ENCODE results near the gene MTCL1. TPM values are rescaled to one million over a fixed set of nuclear protein-coding genes. Genes with fewer than 3 reads are reported as not detected.

The MTCL1 gene
- total and polyA plus RNA-seq, 2 donors (not counting 1 experiment from before 2014, with no cell fraction given): 35.0 to 56.0 TPM

DNA sequence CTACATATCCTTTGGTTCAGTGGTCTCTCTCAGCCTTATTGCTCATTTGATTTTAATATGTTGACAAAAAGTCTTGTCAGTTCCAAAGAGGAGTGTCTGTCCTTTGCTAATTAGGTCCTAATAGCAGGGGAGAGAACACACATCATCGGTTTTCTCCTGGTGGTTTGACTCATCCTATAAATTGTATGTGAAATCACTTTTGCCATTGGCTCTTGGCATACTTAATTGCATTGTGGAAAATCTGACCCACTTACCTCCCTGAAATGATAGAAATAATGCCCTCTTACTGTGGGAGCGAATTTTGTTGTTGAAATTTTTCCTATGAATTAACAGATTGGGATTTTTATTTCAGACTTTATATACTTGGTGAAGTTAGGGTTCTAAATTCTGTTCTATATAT lies 58.3 kb downstream of the MTCL1 start:
- Histone ChIP-seq H2AFZ (ENCODE audit: low read length) (no peak overlapping the region), H3K4me3 (replicated peaks in 1 of 4; ENCODE audit: control extremely low read depth in 1 of 4, insufficient read depth in 1 of 4, low read depth in 3 of 4, low read length in 4 of 4) (no peak overlapping the region), H3K27ac (ENCODE audit: insufficient read depth, low read length) (no peak overlapping the region), H3K79me2 (ENCODE audit: control insufficient read depth, insufficient read depth, low read length) (no peaks in the 10 kb centered on the region), H3K9me3 (ENCODE audit: control insufficient read depth, insufficient read depth, low read depth, low read length) (no peaks in the 10 kb centered on the region), H3K9ac (ENCODE audit: insufficient read depth, low read length) (no peak overlapping the region), H3K36me3 (ENCODE audit: control insufficient read depth, insufficient read depth, low read length) (peaks cover 7% of the 10 kb centered on the region), H3K4me2 (ENCODE audit: extremely low read depth, insufficient read depth, low read length) (no peak overlapping the region), H4K20me1 (ENCODE audit: control insufficient read depth, extremely low read depth, insufficient read depth, low read length) (no peaks in the 10 kb centered on the region), H3K4me1 (ENCODE audit: control insufficient read depth, extremely low read depth, insufficient read depth, low read length) (no peaks in the 10 kb centered on the region), H3K27me3 (ENCODE audit: control insufficient read depth, insufficient read depth, low read length) (no peaks in the 10 kb centered on the region)
- TF ChIP-seq, protein P1, sequence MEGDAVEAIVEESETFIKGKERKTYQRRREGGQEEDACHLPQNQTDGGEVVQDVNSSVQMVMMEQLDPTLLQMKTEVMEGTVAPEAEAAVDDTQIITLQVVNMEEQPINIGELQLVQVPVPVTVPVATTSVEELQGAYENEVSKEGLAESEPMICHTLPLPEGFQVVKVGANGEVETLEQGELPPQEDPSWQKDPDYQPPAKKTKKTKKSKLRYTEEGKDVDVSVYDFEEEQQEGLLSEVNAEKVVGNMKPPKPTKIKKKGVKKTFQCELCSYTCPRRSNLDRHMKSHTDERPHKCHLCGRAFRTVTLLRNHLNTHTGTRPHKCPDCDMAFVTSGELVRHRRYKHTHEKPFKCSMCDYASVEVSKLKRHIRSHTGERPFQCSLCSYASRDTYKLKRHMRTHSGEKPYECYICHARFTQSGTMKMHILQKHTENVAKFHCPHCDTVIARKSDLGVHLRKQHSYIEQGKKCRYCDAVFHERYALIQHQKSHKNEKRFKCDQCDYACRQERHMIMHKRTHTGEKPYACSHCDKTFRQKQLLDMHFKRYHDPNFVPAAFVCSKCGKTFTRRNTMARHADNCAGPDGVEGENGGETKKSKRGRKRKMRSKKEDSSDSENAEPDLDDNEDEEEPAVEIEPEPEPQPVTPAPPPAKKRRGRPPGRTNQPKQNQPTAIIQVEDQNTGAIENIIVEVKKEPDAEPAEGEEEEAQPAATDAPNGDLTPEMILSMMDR (conservative IDR thresholded peaks at IDR 0.05 in 1 of 2, IDR thresholded peaks at IDR 0.05 in 1 of 2; ENCODE audit: low read depth in 1 of 2, low read length in 2 of 2): no peak
- no peak for TF ChIP-seq EZH2 (IDR thresholded peaks at IDR 0.05; ENCODE audit: low read length, missing control alignments)
- DNase-seq (ENCODE audit: low read depth in 2 of 2): peak in 1 of 2 donors; percentile 29

DNA sequence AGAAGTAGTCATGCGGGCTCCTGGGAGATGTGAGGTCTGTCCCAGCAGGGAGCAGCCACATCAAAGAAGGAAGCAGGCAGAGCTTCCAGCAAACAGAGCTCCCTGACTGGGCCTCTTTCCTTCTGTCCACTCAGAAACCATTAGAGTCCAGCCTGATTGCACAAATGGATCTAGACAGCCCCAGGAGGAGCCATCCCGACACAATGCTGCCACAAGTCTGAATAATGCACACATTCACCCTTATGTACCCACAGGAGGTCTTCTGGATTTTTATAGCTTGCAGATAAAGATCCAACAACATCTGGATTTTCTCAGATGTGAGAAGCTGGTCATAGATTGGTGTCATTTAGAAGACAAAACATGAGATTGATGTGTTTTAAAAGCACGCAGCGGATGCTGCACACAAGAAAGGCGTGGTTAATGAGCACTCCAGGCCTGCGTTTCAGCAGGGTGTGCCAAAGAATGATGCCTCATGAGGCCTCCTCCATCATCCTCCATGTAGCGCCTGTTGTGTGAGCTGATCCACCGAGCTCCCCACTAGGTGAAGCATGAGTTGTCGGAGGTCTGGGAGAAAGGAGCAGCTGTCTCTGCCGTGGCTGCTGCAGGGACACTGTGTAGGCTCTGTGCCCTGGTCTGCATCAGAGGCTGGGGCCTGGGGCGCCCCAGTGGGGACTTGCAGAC lies 60.6 kb downstream of the MTCL1 start:
- H3K36me3 ChIP-seq (ENCODE audit: control insufficient read depth, insufficient read depth, low read length): peaks cover 7% of the 10 kb centered on the region
- peak in 1 of 2 donors; percentile 47 for DNase-seq (ENCODE audit: low read depth in 2 of 2)

DNA sequence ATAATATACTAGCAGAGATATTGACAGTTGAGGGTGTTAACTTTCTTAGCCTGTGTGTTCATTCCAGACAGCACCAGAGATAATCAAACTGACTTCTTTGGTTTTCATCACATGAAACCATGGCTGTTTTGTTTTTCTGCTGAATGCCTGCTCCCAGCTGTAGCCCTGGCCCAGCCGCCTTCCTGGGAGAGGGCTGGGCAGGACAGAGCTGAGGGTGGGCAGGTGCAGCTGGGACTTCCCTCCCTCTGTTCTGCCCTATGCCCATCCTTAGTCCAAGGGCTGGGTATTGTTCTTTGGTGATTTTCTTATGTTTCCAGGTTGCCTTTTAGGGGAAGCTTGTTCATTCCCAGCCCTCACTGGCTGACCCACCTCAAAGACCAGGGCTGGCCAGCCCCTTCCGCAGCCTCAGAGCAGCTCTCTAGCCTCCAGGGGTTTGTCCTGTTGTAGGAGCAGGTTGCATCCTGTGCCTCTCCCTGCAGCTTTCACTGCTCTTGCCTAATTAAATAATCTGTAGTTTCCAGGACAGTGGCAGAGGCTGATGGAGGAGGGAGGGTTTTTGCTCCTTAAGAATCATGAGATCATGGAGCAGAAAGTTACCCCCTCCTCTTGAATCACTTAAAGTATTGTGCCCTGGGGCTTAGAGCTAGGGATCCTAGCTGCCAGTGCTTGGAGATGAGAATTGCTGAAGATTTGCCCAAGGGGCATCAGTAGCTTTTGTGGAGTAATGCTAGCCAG lies 61.4 kb downstream of the MTCL1 start:
- no peak for DNase-seq (ENCODE audit: low read depth in 2 of 2)
- Histone ChIP-seq H3K27me3 (ENCODE audit: control insufficient read depth, insufficient read depth, low read length) (no peaks in the 10 kb centered on the region), H3K9ac (ENCODE audit: insufficient read depth, low read length) (no peak overlapping the region), H3K79me2 (ENCODE audit: control insufficient read depth, insufficient read depth, low read length) (no peaks in the 10 kb centered on the region), H4K20me1 (ENCODE audit: control insufficient read depth, extremely low read depth, insufficient read depth, low read length) (no peaks in the 10 kb centered on the region), H3K4me3 (replicated peaks in 1 of 4; ENCODE audit: control extremely low read depth in 1 of 4, insufficient read depth in 1 of 4, low read depth in 3 of 4, low read length in 4 of 4) (no peak overlapping the region), H3K4me1 (ENCODE audit: control insufficient read depth, extremely low read depth, insufficient read depth, low read length) (no peaks in the 10 kb centered on the region), H3K9me3 (ENCODE audit: control insufficient read depth, insufficient read depth, low read depth, low read length) (no peaks in the 10 kb centered on the region), H2AFZ (ENCODE audit: low read length) (no peak overlapping the region), H3K4me2 (ENCODE audit: extremely low read depth, insufficient read depth, low read length) (no peak overlapping the region), H3K27ac (ENCODE audit: insufficient read depth, low read length) (no peak overlapping the region), H3K36me3 (ENCODE audit: control insufficient read depth, insufficient read depth, low read length) (peaks cover 7% of the 10 kb centered on the region)
- TF ChIP-seq EZH2 (IDR thresholded peaks at IDR 0.05; ENCODE audit: low read length, missing control alignments): no peak
- TF ChIP-seq, protein P1 (conservative IDR thresholded peaks at IDR 0.05 in 1 of 2, IDR thresholded peaks at IDR 0.05 in 1 of 2; ENCODE audit: low read depth in 1 of 2, low read length in 2 of 2): no peak

More for the DNA sequence above, 60.6 kb downstream of the MTCL1 start:
- H3K9ac ChIP-seq (ENCODE audit: insufficient read depth, low read length): no peak overlapping the region
- H3K4me3 ChIP-seq (replicated peaks in 1 of 4; ENCODE audit: control extremely low read depth in 1 of 4, insufficient read depth in 1 of 4, low read depth in 3 of 4, low read length in 4 of 4): no peak overlapping the region
- no peaks in the 10 kb centered on the region for H4K20me1 ChIP-seq (ENCODE audit: control insufficient read depth, extremely low read depth, insufficient read depth, low read length)
- H3K4me1 ChIP-seq (ENCODE audit: control insufficient read depth, extremely low read depth, insufficient read depth, low read length): no peaks in the 10 kb centered on the region
- H2AFZ ChIP-seq (ENCODE audit: low read length): no peak overlapping the region
- no peaks in the 10 kb centered on the region for H3K79me2 ChIP-seq (ENCODE audit: control insufficient read depth, insufficient read depth, low read length)
- H3K27ac ChIP-seq (ENCODE audit: insufficient read depth, low read length): no peak overlapping the region
- H3K27me3 ChIP-seq (ENCODE audit: control insufficient read depth, insufficient read depth, low read length): no peaks in the 10 kb centered on the region
- no peak overlapping the region for H3K4me2 ChIP-seq (ENCODE audit: extremely low read depth, insufficient read depth, low read length)
- no peaks in the 10 kb centered on the region for H3K9me3 ChIP-seq (ENCODE audit: control insufficient read depth, insufficient read depth, low read depth, low read length)
- TF ChIP-seq, protein P1 (conservative IDR thresholded peaks at IDR 0.05 in 1 of 2, IDR thresholded peaks at IDR 0.05 in 1 of 2; ENCODE audit: low read depth in 1 of 2, low read length in 2 of 2): no peak
- no peak for TF ChIP-seq EZH2 (IDR thresholded peaks at IDR 0.05; ENCODE audit: low read length, missing control alignments)
